GM18951 (cell line): ENCODE measurements around the gene SLC35G4.
"Not testable (repeated sequence)": the region's sequence is repeated elsewhere in the genome, so short reads cannot be mapped to it uniquely, and the experiment has no call there.

ENCODE experiments used
- POLR2A ChIP-seq: IDR thresholded peaks from 4 replicates; pipeline ENCODE4 v1.6.1; 2011; ENCODE audit warnings: mild to moderate bottlenecking; ENCODE audit not compliant: insufficient read length, insufficient read depth; ENCODE audit errors: extremely low read depth
- in situ Hi-C: fragments of 300-500 bp; cut with MboI; formaldehyde crosslinking; loops from one replicate; pipeline ENCODE4 v1.12.0; 2022; ENCODE audit warnings: low sequenced_read_pairs, mixed read lengths, inconsistent platforms; ENCODE audit not compliant: unreplicated experiment

The SLC35G4 gene

GRCh38 chr18:11585596-11585995, 23.8 kb upstream of the SLC35G4 start:
- in situ Hi-C loops: no loop called here
- no peak for TF ChIP-seq POLR2A

DNA sequence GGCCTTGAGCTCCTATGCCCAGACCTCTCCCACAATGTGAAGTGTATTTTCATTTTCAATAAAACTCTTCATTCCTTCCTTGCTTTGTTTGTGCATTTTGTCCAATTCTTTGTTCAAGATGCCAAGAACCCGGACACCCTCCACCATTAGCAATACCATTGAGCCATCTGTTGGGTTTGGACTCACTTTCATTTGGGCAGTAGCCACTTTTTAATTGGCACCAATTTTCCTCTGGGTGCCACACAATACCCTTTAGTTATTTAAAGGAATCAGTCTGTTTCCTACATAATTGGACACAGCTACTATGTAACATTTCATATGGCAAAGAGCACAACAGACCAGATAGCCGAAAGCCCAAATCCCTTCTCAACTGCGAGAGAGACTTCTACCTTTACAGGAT, 22.5 kb upstream of the SLC35G4 start:
- no peak for TF ChIP-seq POLR2A
- in situ Hi-C loops: no loop called here

DNA sequence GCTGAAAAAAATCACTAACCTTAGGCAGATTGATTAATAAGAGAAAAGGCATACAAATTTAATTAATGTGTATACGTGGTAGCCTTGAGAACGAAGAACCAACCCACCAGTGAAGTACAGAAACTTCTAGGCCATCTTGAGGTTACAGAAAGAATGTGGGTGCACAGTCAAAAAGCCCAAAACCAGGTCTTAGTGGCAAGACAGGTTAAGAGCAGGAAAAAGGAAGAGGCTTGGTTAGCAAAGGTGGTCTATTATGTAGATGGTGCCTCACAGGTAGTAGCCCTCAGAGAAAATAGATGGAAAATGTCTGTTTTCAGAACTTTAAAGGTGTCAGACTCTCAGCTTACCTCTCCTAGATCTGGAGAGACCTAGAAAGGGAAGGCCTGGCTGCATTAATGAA, 22.0 kb upstream of the SLC35G4 start:
- TF ChIP-seq POLR2A: no peak
- in situ Hi-C loops: no loop called here

GRCh38 chr18:11587846-11588245, 21.6 kb upstream of the SLC35G4 start:
- no peak for TF ChIP-seq POLR2A
- in situ Hi-C loops: no loop called here

DNA sequence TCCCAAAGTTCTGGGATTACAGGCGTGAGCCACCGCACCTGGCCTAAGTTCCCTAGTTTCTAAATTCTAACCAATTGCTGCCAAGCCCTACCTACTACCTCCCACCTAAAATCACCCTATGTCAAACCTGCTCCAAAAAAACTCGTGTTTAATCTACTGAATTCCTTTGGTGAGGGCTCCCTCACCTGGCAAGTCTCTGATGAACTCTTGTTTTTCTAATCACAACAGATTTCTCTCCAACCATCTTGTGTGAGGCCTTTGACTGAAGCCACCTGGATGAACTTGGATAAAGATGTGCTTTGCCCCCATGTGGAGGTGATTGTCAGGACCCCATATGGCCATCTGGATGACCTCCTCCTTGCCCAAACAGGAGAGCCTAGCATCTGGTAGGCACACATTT, 17.4 kb upstream of the SLC35G4 start:
- in situ Hi-C loops: no loop called here
- TF ChIP-seq POLR2A: no peak

GRCh38 chr18:11600321-11600720, 9.1 kb upstream of the SLC35G4 start:
- in situ Hi-C loops: no loop called here
- no peak for TF ChIP-seq POLR2A

DNA sequence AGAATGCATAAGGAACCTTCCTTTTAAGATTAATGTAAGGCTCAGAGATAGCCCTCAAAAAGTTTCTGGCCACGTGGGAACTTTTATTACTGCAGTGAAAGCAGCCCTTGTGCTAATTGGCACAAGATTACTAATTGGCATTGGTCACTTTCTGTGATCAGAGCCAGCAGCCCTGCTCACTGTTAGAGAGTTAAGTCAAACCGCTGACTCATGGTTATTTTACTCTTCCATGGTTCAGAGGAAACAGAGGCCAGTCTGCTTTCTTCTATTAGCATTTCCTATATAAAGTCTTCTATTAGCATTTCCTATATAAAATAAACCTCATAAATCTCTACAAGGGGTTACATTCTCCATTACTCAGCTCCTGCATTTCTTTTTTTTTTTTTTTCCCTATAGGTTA, 1.5 kb upstream of the SLC35G4 start:
- in situ Hi-C loops: no loop called here
- no peak for TF ChIP-seq POLR2A

DNA sequence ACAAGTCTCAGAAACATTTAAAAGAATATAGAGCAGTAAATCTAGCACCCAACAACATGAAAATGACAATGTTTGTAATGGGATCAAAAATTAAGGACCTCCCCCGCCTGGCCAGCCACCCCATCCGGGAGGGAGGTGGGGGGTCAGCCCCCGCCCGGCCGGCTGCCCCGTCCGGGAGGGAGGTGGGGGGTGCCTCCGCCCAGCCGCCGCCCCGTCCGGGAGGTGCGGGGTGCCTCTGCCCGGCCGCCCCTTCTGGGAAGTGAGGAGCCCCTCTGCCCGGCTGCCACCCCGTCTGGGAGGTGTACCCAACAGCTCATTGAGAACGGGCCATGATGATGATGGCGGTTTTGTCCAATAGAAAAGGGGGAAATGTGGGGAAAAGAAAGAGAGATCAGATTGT, 778 bp upstream of the SLC35G4 start:
- in situ Hi-C loops: not testable (repeated sequence)

- in situ Hi-C loops: not testable (repeated sequence)
Measured at GRCh38 chr18:11613073-11613472, 3.7 kb downstream of the SLC35G4 start.

DNA sequence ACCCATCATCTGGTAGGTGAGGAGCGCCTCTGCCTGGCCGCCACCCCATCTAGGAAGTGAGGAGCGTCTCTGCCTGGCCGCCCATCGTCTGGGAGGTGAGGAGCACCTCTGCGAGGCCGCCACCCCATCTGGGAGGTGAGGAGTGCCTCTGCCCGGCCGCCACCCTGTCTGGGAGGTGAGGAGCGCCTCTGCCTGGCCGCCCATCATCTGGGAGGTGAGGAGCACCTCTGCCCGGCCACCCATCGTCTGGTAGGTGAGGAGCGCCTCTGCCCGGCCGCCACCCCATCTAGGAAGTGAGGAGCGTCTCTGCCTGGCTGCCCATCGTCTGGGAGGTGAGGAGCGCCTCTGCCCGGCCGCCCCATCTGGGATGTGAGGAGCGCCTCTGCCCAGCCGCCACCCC, 4.2 kb downstream of the SLC35G4 start:
- in situ Hi-C loops: not testable (repeated sequence)

DNA sequence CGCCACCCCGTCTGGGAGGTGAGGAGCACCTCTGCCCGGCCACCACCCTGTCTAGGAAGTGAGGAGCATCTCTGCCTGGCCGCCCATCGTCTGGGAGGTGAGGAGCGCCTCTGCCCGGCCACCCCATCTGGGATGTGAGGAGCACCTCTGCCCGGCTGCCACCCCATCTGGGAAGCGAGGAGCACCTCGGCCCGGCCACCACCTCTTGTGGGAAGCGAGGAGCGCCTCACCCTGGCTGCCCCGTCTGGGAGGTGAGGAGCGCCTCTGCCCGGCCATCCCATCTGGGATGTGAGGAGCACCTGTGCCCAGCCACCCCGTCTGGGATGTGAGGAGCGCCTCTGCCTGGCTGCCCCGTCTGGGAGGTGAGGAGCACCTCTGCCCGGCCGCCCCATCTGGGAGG, 4.6 kb downstream of the SLC35G4 start:
- in situ Hi-C loops: not testable (repeated sequence)

DNA sequence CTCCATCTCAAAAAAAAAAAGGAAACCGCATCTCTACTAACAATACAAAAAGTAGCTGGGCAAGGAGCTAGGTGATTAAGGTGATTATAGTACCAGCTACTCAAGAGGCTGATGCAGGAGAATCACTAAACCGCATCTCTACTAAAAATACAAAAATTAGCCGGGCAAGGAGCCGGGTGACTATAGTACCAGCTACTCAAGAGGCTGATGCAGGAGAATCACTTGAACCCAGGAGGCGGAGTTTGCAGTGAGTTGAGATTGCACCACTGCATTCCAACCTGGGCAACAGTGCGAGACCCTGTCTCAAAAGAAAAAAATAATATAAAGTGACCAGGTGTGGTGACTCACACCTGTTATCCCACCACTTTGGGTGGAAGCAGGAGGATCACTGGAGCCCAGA, 5.6 kb downstream of the SLC35G4 start:
- in situ Hi-C loops: not testable (repeated sequence)

DNA sequence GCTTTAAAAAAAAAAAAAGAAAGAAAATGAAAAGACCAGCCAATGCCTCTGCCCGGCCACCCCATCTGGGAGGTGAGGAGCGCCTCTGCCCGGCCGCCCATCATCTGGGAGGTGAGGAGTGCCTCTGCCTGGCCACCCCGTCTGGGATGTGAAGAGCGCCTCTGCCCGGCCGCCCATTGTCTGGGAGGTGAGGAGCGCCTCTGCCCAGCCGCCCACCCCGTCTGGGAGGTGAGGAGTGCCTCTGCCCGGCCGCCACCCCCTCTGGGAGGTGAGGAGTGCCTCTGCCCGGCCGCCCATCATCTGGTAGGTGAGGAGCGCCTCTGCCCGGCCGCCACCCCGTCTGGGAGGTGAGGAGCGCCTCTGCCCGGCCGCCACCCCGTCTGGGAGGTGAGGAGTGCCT, 37.9 kb downstream of the SLC35G4 start:
- in situ Hi-C loops: not testable (repeated sequence)

DNA sequence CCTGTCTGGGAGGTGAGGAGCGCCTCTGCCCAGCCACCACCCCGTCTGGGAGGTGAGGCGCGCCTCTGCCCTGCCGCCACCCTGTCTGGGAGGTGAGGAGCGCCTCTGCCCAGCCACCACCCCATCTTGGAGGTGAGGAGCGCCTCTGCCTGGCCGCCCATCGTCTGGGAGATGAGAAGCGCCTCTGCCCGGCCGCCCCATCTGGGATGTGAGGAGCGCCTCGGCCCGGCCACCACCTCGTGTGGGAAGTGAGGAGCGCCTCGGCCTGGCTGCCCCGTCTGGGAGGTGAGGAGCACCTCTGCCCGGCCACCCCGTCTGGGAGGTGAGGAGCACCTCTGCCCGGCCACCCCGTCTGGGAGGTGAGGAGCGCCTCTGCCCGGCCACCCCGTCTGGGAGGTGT, 38.4 kb downstream of the SLC35G4 start:
- in situ Hi-C loops: not testable (repeated sequence)

DNA sequence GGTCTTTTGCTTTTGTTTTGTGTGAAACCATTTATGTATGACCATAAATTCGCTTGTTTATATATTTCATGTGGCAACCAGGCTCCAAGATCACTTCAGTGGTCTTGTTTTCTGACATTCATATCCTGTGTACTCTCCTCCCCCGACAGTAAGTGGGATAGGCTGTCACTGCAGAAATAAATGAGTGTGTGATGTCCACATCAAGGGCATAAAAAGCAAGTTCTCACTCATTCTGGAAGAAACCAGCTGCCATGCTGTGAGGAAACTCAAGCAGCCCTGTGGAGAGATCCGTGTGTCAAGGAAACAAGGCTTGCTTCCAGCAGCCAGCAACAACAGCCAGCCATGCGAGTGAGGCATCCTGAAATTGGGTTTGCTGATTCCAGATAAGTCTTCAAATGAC, 40.4 kb downstream of the SLC35G4 start:
- in situ Hi-C loops: no loop called here

DNA sequence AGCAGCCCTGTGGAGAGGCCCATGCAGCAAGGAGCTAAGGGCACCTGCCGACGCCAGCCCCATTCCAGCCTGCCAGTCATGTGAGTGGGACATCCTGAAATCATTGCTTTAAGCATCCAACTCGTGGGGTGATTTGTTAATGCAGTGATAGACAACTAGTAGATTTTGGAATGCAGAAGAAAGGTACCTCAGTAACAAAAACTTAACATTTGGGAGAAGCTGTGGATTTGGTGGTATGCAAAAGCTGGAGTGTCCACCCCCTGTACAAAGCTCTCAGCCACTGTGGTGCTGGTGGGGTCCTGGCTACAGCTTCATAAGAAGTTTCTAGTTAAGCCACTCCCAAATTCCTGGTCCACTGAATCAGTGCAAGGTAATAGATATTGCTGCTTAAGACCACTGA, 42.5 kb downstream of the SLC35G4 start:
- TF ChIP-seq POLR2A: no peak
- in situ Hi-C loops: no loop called here

More for the DNA sequence above, 40.4 kb downstream of the SLC35G4 start:
- no peak for TF ChIP-seq POLR2A
